Umbilical cord (tissue), 2 donors: ENCODE results near the gene FRMD3. TPM values are rescaled to one million over a fixed set of nuclear protein-coding genes. Genes with fewer than 3 reads are reported as not detected.

Source experiments
- DNase-seq: peaks from one replicate; pipeline ENCODE4 v3.0.0-alpha.2; 2015; ENCODE audit warnings: low spot score
- total RNA-seq: library from RNA; depleted of rRNA; stranded (reverse); fragments of >200 nt; gene quantifications from one replicate; pipeline ENCODE4 v1.2.3, GENCODE V29; 2014; ENCODE audit warnings: low replicate concordance; ENCODE audit not compliant: insufficient read depth

FRMD3 gene
- total RNA-seq, 1 donor from 2014 or later, result 51.3 TPM

- no peak for DNase-seq
Observed at GRCh38 chr9:83433846-83434245, 104.4 kb downstream of the FRMD3 start.

GRCh38 chr9:83432877-83433550, 105.2 kb downstream of the FRMD3 start:
- DNase-seq, result no peak

GRCh38 chr9:83432104-83432627, 106.0 kb downstream of the FRMD3 start:
- DNase-seq, result peak; percentile 45

GRCh38 chr9:83431101-83432060, 106.8 kb downstream of the FRMD3 start:
- DNase-seq, result no peak

- no peak for DNase-seq
Observed at GRCh38 chr9:83430681-83431080, 107.5 kb downstream of the FRMD3 start.

- DNase-seq, result no peak
Observed at GRCh38 chr9:83429229-83429628, 109.0 kb downstream of the FRMD3 start.

- DNase-seq, result peak; percentile 59
Observed at GRCh38 chr9:83425240-83425639, 113.0 kb downstream of the FRMD3 start.

GRCh38 chr9:83424831-83425230, 113.4 kb downstream of the FRMD3 start:
- no peak for DNase-seq

GRCh38 chr9:83423815-83424707, 114.1 kb downstream of the FRMD3 start:
- peak; percentile 46 for DNase-seq

GRCh38 chr9:83422527-83422926, 115.7 kb downstream of the FRMD3 start:
- DNase-seq, result no peak

- DNase-seq, result no peak
Observed at GRCh38 chr9:83420486-83420885, 117.7 kb downstream of the FRMD3 start.

- no peak for DNase-seq
Observed at GRCh38 chr9:83419961-83420360, 118.2 kb downstream of the FRMD3 start.

- DNase-seq, result no peak
Observed at GRCh38 chr9:83418283-83418682, 119.9 kb downstream of the FRMD3 start.

GRCh38 chr9:83413367-83413766, 124.8 kb downstream of the FRMD3 start:
- DNase-seq, result no peak

GRCh38 chr9:83410701-83411100, 127.5 kb downstream of the FRMD3 start:
- DNase-seq, result no peak

- DNase-seq, result no peak
Observed at GRCh38 chr9:83406921-83407320, 131.3 kb downstream of the FRMD3 start.

- no peak for DNase-seq
Observed at GRCh38 chr9:83405759-83406158, 132.4 kb downstream of the FRMD3 start.

GRCh38 chr9:83403527-83404238, 134.5 kb downstream of the FRMD3 start:
- peak; percentile 5 for DNase-seq

- no peak for DNase-seq
Observed at GRCh38 chr9:83401328-83401900, 136.8 kb downstream of the FRMD3 start.

GRCh38 chr9:83396813-83397212, 141.4 kb downstream of the FRMD3 start:
- DNase-seq, result no peak
